ENCODE measurements around the gene AEBP2.
A peak's percentile ranks its signal among the peaks of the same experiment; 100 is the strongest.
"Not testable (repeated sequence)": the region's sequence is repeated elsewhere in the genome, so short reads cannot be mapped to it uniquely, and the experiment has no call there.

Gene AEBP2

GRCh38 chr12:19439059-19440018, at the start of gene AEBP2:
Gene AEBP2 (plus strand): TSS chr12:19439492. CDS start chr12:19439700, 208 bp downstream.
- DNase-seq (ENCODE audit: low read depth), result peak; percentile 97
- peak within 1 kb of the TSS; percentile 78 for H3K4me3 ChIP-seq (replicated peaks; ENCODE audit: low read depth, low read length)
- TF ChIP-seq CTCF (IDR thresholded peaks at IDR 0.05; ENCODE audit: low read length, missing control alignments), result no peak

- no peak for TF ChIP-seq CTCF (IDR thresholded peaks at IDR 0.05; ENCODE audit: low read length, missing control alignments)
- DNase-seq (ENCODE audit: low read depth), result no peak
- H3K4me3 ChIP-seq (replicated peaks; ENCODE audit: low read depth, low read length), result no peak overlapping the region
Observed at GRCh38 chr12:19390051-19390598, 49.2 kb upstream of the AEBP2 start.

GRCh38 chr12:19392644-19393043, 46.6 kb upstream of the AEBP2 start:
- H3K4me3 ChIP-seq (replicated peaks; ENCODE audit: low read depth, low read length); DNase-seq (ENCODE audit: low read depth): not testable (repeated sequence)

- DNase-seq (ENCODE audit: low read depth), result no peak
- no peak overlapping the region for H3K4me3 ChIP-seq (replicated peaks; ENCODE audit: low read depth, low read length)
- no peak for TF ChIP-seq CTCF (IDR thresholded peaks at IDR 0.05; ENCODE audit: low read length, missing control alignments)
Observed at GRCh38 chr12:19394385-19394784, 44.9 kb upstream of the AEBP2 start.

GRCh38 chr12:19397534-19397933, 41.8 kb upstream of the AEBP2 start:
- TF ChIP-seq CTCF (IDR thresholded peaks at IDR 0.05; ENCODE audit: low read length, missing control alignments), result no peak

GRCh38 chr12:19398376-19399363, 40.6 kb upstream of the AEBP2 start:
- TF ChIP-seq CTCF (IDR thresholded peaks at IDR 0.05; ENCODE audit: low read length, missing control alignments), result no peak
- DNase-seq (ENCODE audit: low read depth), result peak; percentile 45
- no peak overlapping the region for H3K4me3 ChIP-seq (replicated peaks; ENCODE audit: low read depth, low read length)

More at GRCh38 chr12:19397534-19397933, 41.8 kb upstream of the AEBP2 start:
- no peak for DNase-seq (ENCODE audit: low read depth)
- H3K4me3 ChIP-seq (replicated peaks; ENCODE audit: low read depth, low read length), result no peak overlapping the region

- not testable (repeated sequence) for DNase-seq (ENCODE audit: low read depth); H3K4me3 ChIP-seq (replicated peaks; ENCODE audit: low read depth, low read length)
Observed at GRCh38 chr12:19400649-19401285, 38.5 kb upstream of the AEBP2 start.

Data from fibroblast of pulmonary artery (primary cell).